ENCODE data around the gene TMEM132D.
"Not testable (repeated sequence)": the region's sequence is repeated elsewhere in the genome, so short reads cannot be mapped to it uniquely, and the experiment has no call there.

The TMEM132D gene

DNA sequence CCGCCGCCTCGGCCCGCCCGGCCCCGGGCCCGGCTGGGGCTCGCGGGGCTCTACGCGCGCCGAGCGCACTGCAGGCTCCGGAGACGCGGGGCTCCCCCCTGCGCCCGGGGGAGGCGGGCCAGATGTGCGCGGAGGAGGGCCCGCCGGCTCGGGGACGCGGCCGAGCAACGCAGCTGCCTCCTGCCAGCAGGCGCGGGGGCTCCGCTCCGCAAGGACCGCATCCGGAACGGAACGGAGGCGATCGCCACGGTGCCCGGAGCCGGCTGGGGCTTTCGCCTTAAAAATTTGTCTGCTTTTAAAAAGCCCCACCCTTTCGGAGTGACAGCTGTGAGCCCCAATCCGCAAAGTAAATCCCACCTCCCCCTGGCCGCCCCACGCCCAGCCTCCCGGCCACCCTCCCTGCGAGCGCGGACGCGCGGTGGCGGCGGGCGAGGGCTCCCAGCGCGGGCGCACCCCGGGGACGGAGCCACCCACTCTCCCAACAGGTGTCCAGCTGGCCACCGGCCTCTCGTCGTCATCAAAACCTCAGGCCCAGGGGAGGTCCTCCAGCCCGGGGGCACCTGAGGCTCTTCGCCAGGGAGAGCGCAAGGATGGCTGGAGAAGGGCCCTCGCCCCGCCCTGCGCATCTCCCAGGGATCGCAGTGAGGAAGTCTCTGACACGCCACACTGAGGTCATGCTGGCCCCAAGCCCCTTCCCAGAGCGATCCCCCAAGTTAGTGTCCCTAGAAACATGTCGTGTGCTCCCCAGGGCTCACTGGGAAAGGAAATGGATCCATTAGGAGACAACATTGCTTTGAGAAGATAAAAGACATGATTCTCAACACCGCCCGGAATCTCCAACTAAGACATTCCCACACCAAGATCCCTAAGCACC lies at the start of gene TMEM132D:
TSS of gene TMEM132D (minus strand) at position 70 of the 874 bp plus-strand sequence.
- DNase-seq = no peak

DNA sequence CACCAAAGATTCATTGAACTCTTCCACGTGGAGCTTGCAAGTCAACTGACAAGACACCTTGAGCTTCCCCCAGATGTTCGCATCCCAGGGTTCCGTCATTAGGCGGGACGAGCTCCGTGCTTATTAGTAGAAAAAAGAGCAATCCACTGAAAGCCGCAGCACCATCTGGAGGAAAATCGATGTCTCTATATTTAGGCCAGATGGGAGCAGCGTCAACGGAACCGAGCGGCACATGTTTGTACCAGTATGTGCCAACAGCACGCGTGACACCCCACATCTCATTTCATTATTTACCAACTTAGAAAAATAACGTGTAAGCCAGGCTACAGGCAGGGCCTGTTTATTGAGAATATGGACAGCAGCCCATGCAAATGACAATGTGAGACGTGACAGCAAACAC lies 45.8 kb upstream of the TMEM132D start:
- DNase-seq = no peak

DNA sequence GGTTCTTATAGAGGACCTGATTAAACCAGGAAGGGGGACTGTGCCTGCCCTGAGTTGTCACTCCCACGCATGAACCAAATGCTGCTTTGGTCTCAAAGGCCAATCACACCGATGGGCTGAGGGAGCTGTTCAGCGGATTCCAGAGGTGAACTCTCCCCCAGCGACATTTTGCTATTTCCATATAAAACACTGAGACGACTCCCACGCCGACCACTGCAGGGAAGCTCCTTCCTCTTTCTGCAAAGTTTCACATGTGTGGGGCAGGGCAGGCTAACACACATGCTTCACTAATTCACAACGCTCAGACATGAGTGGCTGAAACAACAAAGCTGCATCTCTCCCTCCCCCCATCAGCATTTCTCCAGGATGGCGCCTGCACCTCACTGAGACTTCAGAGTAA lies 37.8 kb upstream of the TMEM132D start:
- DNase-seq = no peak

DNA sequence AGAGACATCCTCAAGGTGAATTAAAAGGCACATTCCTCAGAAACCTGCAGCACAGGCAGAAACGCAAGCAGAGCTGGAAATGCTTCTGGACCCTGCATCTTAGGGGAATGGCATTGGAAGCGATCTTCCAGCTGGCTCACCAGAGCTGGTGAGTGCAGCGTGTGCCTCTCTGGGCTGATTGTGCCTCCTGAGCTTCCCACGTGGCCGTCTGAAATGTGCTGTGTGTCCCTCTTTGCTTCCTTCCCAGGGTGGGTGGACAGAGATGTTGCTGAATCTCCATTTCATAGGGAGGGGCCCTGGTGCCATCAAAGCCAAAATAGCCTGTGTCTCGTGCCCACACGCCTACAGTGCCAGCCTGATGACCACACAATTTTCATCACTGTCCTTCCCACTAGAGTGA lies 34.3 kb upstream of the TMEM132D start:
- DNase-seq = no peak

DNA sequence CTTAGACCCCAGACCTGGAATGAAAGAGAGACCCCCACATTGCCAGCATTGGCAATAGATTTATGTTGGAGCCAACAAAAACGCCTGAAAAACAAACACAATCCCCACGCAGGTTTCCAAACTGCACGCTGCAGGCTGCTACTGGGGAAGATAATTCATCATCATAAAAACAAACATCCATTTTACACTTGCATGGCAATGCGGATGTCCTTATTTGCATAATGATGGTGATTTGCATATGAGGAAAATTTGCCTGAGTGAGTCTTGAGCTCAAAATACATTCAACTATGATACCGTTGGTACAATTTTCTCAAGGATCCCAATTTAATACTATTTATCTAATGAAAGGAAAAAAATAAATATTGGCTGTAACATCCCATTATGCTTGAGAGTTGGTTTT lies 33.6 kb upstream of the TMEM132D start:
- DNase-seq = no peak

DNA sequence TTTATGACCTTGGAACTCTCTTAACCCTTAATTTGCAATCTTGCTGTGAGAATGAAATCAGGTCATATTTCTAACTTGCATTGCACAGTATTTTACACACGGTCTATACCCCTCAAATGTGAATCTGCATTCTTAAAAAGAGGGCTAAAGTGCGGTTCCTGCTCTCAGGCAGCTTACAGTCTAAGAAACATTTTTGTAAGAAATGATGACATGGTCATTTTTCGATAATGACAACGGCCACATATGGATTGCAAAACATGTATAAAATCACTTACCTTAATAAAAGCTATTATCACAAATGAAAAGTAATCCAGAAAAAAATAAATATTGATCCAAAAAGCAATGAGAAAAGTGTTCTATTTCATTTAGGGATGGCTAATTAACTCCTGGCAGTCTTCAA lies 24.8 kb upstream of the TMEM132D start:
- no peak for DNase-seq

DNA sequence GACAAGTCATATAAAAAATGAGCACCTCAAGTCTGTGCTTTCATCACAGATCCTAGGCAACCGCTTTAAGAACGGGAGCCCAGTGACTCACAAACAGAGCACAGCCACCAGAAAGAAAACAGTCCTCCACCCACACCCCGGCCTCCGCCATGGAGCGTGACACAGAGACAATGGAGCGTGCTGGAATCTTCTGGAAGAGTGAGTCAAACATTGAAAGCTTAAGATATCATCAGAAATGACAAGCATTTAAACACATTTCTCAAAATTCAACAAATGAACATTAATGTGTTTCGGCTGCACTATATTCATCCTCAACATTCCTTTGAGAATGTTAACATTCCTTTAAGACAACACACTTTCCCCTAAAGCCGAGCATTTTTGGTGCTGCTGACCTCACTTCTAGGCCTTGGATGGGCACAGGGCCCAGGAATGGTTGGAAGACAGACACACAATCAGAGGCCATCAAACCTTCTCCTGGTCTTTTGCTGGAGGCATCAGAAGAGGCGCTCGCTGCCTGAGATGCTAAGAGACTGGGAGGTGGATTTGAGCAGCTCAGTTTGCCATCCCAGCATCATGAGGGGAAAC lies 23.6 kb upstream of the TMEM132D start:
- no peak for DNase-seq

DNA sequence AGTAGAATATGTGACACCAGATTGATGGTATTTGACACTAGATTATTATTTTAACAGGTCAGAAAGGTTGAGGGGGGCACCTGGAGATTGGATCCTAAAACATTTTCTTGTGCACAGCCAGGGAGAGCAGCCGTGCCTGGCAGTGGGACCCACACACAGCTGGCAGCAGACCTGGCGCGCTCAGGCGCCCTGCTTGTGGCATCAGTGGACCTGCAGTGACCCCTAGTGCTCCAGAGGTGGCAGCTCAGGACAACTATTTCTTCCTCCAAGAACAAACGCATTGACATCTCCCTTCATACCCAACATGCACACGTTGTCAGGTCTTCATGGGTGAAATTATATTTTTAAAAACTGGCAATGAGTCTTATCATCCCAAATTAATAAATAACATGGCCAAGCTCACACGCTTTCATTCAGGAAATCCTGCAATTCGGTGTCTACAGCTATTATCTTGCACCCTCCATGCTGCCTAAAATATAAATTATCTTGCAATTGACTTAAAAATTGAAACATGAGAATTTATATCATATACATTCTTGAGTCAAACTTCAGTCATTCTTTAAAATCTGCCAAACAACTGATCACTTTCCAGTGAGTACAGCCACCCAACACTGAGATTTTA lies 7.7 kb upstream of the TMEM132D start:
- no peak for DNase-seq

DNA sequence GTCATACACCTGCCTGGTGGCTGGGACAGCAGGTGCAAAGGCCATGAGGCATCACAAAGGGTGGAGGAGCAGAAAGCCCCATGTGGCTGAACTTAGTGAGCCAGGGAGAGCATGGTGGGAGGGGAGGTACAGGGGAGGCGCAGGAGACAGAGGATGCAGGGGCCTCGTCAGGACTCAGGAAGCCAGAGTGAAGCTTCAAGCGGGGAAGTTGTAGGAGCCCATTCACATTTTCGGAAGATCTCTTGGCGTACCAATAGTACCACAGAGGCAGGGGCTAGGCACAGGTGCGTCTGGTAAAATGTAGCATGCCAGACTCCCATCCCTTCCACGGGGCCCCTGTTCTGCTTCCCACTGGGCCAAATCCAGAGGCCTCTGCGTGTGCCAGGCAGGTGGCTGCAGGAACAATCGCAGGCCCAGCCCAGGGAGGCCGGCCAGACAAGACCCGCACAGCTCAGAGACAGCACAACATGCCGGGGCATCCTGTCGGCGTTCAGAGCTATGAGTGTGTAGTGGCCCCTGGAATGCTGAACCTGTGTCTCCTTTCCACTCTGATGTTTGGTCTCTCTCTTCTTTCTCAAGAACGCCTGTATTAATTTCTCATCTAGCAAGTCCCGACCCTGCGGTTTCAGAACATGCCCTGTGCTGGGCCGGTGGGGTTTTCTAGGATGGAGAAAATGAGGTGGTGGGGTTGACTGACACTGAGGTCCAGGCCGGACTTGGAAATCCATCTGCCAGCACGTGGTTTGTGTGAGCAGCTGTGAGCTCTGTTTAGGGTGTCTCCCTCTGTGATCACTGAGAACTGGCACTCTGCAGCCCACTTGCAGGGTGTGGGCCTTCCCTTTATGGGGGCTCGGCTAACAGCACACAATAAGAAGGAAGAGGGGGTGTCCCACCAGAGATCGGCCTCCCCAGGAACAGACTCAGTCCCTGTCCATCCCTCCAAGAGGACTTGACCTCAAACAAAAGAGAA lies 5.5 kb upstream of the TMEM132D start:
- no peak for DNase-seq

DNA sequence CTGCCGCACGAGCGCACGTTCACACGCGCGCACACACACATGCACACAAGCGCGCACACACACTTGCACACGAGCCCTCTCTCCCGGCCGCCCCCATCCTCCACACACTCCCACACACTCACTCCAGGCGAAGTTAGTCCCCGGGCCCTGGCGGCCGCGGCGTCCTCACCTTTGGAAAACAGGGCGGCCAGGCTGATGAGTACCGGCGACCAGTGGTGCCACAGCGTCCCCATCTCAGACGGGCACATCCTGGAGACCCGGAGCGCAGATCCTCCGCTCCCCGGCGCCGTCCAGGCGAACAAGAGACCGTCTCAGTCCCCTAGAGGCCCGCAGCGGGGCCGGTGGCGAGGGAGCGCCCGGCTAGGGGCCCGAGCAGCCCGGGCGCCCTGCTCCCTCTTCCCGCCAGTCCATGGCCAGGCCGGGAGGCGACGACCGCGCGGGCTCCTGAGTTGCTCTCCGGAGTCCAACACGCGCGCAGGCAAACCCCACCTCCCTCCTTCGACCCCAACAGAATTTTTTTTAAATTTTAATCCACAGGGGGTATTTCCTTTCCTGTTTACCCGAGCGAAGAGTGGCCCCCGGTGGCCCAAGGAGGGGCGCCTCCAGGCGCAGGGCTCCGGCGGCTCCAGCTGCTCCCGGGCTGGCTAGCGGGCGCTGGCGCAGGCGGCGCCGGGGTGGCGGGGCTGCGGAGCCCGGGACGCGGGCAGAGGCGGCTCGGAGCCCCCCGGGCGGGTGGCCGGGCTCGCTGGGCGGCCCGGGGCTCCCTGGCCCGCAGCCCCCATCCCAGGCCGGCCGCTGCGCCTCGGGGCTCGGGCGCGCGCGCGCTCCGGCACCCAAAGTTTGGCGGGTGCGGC lies 506 bp downstream of the TMEM132D start:
- no peak for DNase-seq

DNA sequence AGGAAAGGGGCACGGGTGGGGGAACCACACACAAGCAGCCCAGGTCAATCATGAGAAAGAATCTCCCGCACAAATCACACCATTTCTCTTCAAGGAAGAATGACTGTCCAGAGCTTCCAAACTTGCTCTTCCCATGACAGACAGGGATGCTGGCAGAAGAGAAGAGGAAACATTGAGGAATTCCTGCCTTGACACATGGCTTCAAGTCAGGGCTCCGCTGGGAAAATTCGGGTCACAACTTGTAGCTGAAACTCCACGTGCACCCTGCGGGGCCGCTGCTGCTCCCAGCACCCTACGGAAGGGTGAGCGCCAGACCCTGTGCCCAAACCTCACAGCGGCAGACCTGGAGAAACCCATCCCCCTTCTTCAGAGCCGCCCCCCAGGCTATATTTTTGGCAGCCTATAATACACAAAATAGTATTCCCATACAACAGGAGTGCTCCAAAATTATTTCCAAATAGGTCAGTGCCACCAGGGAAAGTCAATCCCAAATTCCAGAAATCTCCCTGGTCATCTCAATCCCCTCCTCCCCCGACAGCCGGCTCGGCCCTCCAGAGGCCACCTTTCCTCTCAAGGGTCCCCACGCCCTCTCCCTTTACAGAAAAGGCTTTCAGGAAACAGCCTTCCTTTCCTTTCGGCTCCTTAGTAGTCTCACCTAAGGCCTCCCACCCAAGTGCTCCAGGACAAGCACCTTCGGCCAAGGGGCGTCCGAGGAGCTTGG lies 1.3 kb downstream of the TMEM132D start:
- no peak for DNase-seq

DNA sequence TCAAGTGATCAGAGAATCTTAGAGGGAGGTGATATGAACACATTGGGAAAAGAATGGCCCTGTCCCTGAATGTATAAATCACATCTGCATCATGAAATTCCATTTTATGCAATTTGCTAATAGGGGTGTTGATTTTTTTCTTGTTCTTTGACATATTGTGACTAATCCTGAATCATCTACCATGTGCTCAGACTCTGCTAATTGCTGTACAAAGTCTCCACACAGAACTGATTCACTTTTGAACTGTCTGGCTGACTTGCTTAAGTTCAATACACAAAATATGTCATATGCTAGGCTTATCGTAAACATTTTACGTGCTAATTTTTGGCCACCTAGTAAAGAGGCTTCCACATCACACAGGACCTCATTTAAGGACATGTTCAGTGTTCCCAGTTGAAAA lies 2.6 kb downstream of the TMEM132D start:
- no peak for DNase-seq

DNA sequence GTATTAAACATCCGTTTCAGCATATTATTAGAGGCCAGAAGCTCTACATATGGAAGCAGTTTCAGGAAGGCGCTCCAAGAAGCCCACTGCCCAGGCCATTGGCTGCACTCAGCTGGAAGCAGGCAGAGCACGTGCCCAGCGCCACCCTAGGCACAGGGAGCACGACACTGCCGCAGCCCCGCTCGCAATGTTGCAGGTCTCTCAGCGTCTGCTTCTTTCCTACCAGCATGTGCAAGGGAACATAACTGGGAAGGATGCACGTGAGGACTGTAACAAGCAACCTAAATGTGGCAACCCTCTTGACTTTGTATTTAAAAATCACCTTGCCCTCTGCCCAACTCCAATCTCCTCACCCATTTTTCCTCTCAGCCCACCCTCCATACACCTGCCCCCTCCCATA lies 3.5 kb downstream of the TMEM132D start:
- no peak for DNase-seq

DNA sequence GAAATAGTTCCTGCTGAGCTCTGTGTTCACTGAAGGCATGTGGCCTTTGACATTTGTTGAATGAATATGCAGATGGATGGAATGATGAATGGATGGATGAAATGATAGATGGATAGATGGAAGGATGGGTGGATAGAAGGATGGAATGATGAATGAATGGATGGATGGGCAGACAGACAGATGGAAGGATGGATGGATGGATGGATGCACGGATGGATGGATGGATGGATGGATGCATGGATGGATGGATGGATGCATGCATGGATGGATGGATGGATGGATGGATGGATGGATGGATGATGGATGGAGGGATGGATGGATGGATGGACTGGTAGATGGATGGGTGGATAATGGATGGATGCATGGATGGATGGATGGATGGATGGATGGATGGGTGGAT lies 4.8 kb downstream of the TMEM132D start:
- DNase-seq = not testable (repeated sequence)

DNA sequence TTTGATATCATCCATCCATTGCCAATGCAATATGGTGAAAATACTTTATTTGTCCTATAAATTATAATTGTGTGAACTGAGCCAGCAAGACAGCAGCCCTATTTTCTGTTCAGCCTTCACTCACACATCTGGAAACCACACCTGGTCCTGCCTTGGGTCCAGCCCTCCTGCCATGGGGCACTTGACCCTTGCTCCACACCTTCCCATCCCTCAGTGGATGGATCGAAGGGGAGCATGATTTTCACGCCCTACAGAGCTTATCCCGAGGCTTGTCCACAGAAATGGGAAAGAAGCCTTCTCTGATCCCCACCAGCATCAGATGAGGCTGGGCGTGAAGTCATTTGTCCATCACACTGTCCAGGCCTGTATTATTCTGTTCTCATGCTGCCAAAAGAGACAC lies 10.1 kb downstream of the TMEM132D start:
- DNase-seq = no peak

DNA sequence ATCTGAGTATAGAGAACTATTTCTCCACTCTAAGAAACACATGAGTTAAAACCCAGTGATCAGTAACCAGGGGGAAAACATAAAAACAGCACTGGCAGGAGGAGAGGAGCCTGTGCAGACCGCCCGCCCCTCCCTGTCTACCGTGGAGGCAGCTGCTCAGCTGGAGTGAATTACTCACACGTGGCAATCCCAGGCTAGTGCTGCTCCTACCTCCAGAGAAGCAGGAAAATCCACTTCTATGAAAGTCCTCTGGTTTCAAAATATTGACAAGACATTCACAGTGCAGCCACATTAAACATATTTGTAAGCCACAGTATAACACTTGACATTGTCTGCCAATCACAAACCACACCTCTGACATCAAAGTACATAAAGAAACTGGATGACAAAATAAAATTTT lies 16.7 kb downstream of the TMEM132D start:
- DNase-seq = no peak

DNA sequence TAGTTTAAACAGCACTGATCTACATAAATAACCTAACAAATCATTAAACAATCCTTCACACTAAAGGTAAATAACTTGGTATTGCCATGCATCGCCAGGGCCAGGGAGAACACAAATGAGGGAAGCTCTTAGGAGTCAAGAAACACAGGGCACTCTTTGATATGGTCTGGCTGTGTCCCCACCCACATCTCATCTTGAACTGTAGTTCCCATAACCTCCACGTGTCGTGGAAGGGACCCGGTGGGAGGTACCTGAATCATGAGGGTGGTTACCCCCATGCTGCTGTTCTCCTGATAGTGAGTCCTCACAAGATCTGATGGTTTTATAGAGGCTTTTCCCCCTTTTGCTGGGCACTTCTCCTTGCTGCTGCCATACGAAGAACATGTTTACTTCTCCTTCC lies 17.3 kb downstream of the TMEM132D start:
- no peak for DNase-seq

DNA sequence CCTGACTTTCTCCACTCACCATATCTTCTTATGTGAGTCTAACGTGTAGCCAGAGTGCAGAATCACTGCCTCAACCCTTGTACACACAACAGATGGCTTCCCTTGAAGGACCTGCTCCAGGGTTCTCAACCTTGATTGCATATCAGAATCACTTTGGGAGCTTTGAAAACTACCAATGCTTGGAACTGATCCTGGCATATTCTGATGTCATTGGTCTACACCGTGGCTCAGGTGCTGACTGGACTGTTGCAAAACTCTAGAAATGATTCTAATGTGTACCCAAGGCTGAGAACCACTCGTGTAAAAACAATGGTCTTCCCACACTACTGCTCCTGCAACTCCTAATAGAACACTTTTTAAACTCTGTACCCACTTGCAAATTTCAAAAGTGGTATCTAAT lies 18.5 kb downstream of the TMEM132D start:
- DNase-seq = no peak

DNA sequence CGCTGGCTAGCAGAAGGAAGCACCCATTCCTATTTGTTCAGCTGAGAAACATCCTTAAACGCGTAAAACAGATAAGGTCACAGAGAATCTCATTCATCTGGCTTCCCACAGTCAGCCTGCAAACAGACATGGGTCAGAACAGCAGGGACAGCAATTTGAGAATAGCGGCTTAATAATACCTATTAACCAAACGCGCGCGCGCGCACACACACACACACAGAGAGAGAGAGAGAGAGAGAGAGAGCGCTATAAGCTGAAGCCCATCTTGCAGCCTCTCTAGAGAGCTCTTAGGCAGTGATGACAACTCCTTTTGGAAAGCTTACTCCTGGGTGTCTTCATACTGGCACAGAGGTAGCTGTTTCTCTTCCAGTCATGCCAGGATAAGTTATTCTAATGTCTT lies 26.4 kb downstream of the TMEM132D start:
- no peak for DNase-seq

DNA sequence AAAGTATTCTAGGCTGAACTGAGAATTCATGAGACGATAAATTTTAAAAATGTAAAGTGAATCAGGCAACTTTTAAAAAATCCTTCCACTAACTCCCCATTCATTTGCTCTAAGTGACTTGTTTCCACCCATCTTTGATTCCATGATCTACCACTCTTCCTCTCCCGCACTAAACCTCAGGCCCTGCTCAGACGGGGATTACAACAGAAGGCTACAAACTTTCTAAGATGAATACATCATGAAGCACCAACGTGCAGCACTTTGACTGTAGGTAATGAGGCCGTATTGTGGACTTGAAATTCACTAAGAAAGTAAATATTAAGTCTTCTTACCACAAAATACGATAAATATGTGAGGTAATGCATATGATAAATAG lies 30.0 kb downstream of the TMEM132D start:
- no peak for DNase-seq

DNA sequence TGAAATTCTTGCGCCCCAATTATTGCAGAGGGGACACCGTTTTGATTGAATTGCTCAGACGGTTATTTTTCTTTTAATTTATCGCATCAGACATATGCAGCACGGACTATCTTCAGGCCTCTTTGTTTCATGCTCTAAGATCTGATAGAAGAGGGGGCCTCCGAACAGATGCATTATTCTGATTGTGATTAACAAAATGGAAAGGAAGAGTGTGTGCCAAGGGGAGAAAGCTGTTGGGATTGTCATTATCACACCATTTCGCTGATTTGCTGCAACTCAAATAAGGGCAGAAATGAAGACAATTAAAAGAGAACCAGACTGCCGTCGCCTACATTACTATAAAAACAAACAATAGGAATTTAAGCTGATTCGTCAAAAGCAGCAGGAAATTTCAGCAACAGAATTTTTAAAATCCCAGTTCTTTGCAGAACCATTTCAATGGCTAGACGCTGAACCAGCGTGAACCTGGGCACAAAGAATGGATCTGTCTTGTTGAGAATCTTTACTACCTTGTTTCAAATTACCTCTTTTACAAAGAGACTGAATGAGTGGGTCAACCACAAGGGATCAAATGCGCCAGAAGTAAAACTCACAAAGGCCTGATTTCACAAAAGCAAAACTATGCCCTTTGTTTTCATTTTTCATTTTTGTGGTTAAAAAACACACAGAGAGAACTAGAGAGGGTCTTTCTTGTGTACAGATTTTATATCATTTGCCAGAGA lies 30.6 kb downstream of the TMEM132D start:
- no peak for DNase-seq

Data from activated CD8-positive, alpha-beta memory T cell treated with anti-CD3 and anti-CD28 coated beads, Interleukin-2, amount 50 U/mL, for 4 hours (primary cell).